Neural progenitor cell (in vitro differentiated cells): ENCODE measurements around the gene STK11IP. TPM values are rescaled to one million over a fixed set of nuclear protein-coding genes. Genes with fewer than 3 reads are reported as not detected.

Source experiments
- DNase-seq: peaks from one replicate; pipeline ENCODE4 v3.0.0-alpha.2; 2016; ENCODE audit warnings: low spot score
- H2AFZ ChIP-seq: fragments of 200-600 bp; sonication (generic); replicated peaks from 2 replicates; pipeline ENCODE4 v1.6.1; 2016; ENCODE audit warnings: antibody characterized with exemption
- H3F3A ChIP-seq: fragments of 200-600 bp; sonication (generic); 2 replicates; pipeline ENCODE4 v1.6.1; 2016; ENCODE audit warnings: antibody characterized with exemption, low read depth
- H3K27ac ChIP-seq: fragments of 200-600 bp; sonication (generic); 2 replicates; pipeline ENCODE4 v1.5.1; 2016; ENCODE audit warnings: mild to moderate bottlenecking
- H3K27me3 ChIP-seq: fragments of 200-600 bp; sonication (generic); 2 replicates; pipeline ENCODE4 v1.6.1; 2016; ENCODE audit warnings: mild to moderate bottlenecking, moderate library complexity
- H3K36me3 ChIP-seq: fragments of 200-600 bp; sonication (generic); 2 replicates; pipeline ENCODE4 v1.5.1; 2016
- H3K4me1 ChIP-seq: fragments of 200-600 bp; sonication (generic); 2 replicates; pipeline ENCODE4 v1.6.1; 2016; ENCODE audit warnings: mixed run types
- H3K4me2 ChIP-seq: fragments of 200-600 bp; sonication (generic); 2 replicates; pipeline ENCODE4 v1.6.1; 2016
- H3K4me3 ChIP-seq: fragments of 200-600 bp; sonication (generic); 2 replicates; pipeline ENCODE4 v1.5.1; 2016
- H3K79me2 ChIP-seq: fragments of 200-600 bp; sonication (generic); 2 replicates; pipeline ENCODE4 v1.6.1; 2016; ENCODE audit warnings: low read depth
- H3K9ac ChIP-seq: fragments of 200-600 bp; sonication (generic); 2 replicates; pipeline ENCODE4 v1.6.1; 2016
- H3K9me3 ChIP-seq: fragments of 200-600 bp; sonication (generic); 2 replicates; pipeline ENCODE4 v1.5.1; 2016; ENCODE audit warnings: low read depth
- H4K20me1 ChIP-seq: fragments of 200-600 bp; sonication (generic); 2 replicates; pipeline ENCODE4 v1.6.1; 2016; ENCODE audit warnings: low read depth
- H3K27ac Mint-ChIP-seq: 3 replicates; pipeline ENCODE4 v1.8.0; 2021; ENCODE audit warnings: mixed read lengths
- H3K27me3 Mint-ChIP-seq: 2 replicates; pipeline ENCODE4 v1.8.0; 2022; ENCODE audit warnings: low read depth, mild to moderate bottlenecking, inconsistent platforms, moderate library complexity, mixed read lengths; ENCODE audit not compliant: insufficient read depth
- H3K36me3 Mint-ChIP-seq: 3 replicates; pipeline ENCODE4 v1.8.0; 2021; ENCODE audit warnings: mixed read lengths
- H3K4me1 Mint-ChIP-seq: 3 replicates; pipeline ENCODE4 v1.8.0; 2021; ENCODE audit warnings: mixed read lengths
- H3K4me3 Mint-ChIP-seq: 3 replicates; pipeline ENCODE4 v1.8.0; 2021; ENCODE audit warnings: mild to moderate bottlenecking, moderate library complexity, mixed read lengths
- H3K9me3 Mint-ChIP-seq: 3 replicates; pipeline ENCODE4 v1.8.0; 2020; ENCODE audit warnings: mixed read lengths
- EZH2 ChIP-seq: fragments of 200-600 bp; sonication (generic); IDR thresholded peaks from 2 replicates; pipeline ENCODE4 v1.6.1; 2017; ENCODE audit warnings: antibody characterized with exemption, mild to moderate bottlenecking, moderate library complexity
- EZH2phosphoT487 ChIP-seq: fragments of 200-600 bp; sonication (generic); IDR thresholded peaks from 2 replicates; pipeline ENCODE4 v1.6.1; 2017; ENCODE audit warnings: antibody characterized with exemption
- total RNA-seq: library from RNA; depleted of rRNA; stranded (reverse); fragments of >200 nt; gene quantifications from 2 replicates; pipeline ENCODE4 v1.2.3, GENCODE V29; 2015; ENCODE audit warnings: low replicate concordance
- TF ChIP-seq, protein P1 (sequence below): fragments of 200-600 bp; sonication (generic); IDR thresholded peaks from 2 replicates; pipeline ENCODE4 v1.5.1; 2017; ENCODE audit warnings: antibody characterized with exemption, mild to moderate bottlenecking

The STK11IP gene
- total RNA-seq, 1 donor from 2014 or later = 16.8 TPM

DNA sequence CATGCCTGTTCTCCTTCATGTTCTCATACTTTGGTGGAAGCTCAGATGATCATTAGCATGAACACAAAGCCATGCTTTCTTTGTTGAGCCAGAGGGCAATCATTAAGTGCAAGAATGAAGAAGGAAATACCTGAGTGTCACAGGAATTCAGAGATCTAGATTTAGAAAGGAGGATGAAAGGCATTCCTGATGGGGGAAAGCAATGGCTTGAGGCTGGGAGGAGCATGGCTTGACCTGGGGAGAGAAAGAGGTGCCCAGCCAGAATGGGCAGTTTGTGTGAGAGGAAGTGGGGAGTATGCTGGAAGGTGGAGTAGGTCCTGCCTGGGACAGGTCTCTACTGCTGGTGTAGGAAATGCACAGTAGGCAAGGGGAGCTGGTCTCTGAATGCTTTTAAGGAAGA, 64.9 kb downstream of the STK11IP start:
- H3K4me3 ChIP-seq = no peak overlapping the region

DNA sequence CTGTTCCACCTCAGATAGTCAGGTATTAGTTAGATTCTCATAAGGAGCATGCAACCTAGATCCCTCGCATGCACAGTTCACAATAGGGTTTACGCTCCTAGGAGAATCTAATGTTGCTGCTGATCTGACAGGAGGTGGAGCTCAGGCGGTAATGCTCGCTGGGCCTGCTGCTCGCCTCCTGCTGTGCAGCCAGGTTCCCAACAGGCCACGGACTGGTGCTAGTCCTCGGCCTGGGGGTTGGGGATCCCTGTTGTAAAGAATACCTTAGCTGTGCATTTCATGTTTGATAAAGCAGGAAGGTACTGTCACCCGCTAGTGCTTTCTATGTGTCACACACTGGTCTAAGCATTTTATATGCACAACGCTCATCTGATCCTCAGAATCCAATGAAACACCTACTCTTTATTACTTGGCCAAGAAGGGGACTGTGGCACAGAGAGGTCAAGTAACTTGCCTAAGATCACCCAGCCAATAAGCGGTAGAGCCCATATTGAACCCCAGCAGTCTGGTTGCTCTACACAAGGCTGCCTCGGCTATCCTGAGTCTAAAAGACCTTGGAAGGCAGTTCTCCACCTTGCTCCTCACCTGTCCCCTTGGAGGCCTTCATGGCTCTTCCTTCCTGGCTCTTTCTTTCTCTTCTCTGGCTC, 65.6 kb downstream of the STK11IP start:
- H3K4me3 ChIP-seq = no peak overlapping the region
- no peak overlapping the region for H3K4me2 ChIP-seq
- no peaks in the 10 kb centered on the region for H3F3A ChIP-seq
- no peak overlapping the region for H2AFZ ChIP-seq
- H3K9me3 Mint-ChIP-seq = peaks cover 17% of the 10 kb centered on the region
- H3K4me1 Mint-ChIP-seq = peaks cover 9% of the 10 kb centered on the region
- no peaks in the 10 kb centered on the region for H3K27me3 ChIP-seq
- no peaks in the 10 kb centered on the region for H3K4me1 ChIP-seq
- peaks cover 20% of the 10 kb centered on the region for H3K27me3 Mint-ChIP-seq
- H4K20me1 ChIP-seq = no peaks in the 10 kb centered on the region
- TF ChIP-seq, protein P1, sequence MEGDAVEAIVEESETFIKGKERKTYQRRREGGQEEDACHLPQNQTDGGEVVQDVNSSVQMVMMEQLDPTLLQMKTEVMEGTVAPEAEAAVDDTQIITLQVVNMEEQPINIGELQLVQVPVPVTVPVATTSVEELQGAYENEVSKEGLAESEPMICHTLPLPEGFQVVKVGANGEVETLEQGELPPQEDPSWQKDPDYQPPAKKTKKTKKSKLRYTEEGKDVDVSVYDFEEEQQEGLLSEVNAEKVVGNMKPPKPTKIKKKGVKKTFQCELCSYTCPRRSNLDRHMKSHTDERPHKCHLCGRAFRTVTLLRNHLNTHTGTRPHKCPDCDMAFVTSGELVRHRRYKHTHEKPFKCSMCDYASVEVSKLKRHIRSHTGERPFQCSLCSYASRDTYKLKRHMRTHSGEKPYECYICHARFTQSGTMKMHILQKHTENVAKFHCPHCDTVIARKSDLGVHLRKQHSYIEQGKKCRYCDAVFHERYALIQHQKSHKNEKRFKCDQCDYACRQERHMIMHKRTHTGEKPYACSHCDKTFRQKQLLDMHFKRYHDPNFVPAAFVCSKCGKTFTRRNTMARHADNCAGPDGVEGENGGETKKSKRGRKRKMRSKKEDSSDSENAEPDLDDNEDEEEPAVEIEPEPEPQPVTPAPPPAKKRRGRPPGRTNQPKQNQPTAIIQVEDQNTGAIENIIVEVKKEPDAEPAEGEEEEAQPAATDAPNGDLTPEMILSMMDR = no peak
- no peak for TF ChIP-seq EZH2
- TF ChIP-seq EZH2phosphoT487 = no peak
- H3K27ac ChIP-seq = no peak overlapping the region
- peak overlapping the region; percentile 20 for H3K4me3 Mint-ChIP-seq
- no peak overlapping the region for H3K9ac ChIP-seq
- H3K36me3 ChIP-seq = no peaks in the 10 kb centered on the region
- H3K27ac Mint-ChIP-seq = no peak overlapping the region
- no peak for DNase-seq
- H3K36me3 Mint-ChIP-seq = peaks cover 2% of the 10 kb centered on the region
- H3K9me3 ChIP-seq = no peaks in the 10 kb centered on the region
- H3K79me2 ChIP-seq = no peaks in the 10 kb centered on the region

More for the DNA sequence above, 64.9 kb downstream of the STK11IP start:
- Mint-ChIP-seq H3K27me3 (peaks cover 20% of the 10 kb centered on the region), H3K27ac (peak overlapping the region; percentile 6), H3K4me1 (peaks cover 9% of the 10 kb centered on the region), H3K4me3 (no peak overlapping the region), H3K36me3 (peaks cover 2% of the 10 kb centered on the region), H3K9me3 (peaks cover 17% of the 10 kb centered on the region)
- Histone ChIP-seq H3K4me1 (no peaks in the 10 kb centered on the region), H3K36me3 (no peaks in the 10 kb centered on the region), H4K20me1 (no peaks in the 10 kb centered on the region), H3K79me2 (no peaks in the 10 kb centered on the region), H3K9me3 (no peaks in the 10 kb centered on the region), H3K9ac (no peak overlapping the region), H3F3A (no peaks in the 10 kb centered on the region), H3K4me2 (no peak overlapping the region), H3K27me3 (no peaks in the 10 kb centered on the region), H2AFZ (no peak overlapping the region), H3K27ac (no peak overlapping the region)
- DNase-seq = no peak
- TF ChIP-seq, protein P1 = no peak
- no peak for TF ChIP-seq EZH2
- no peak for TF ChIP-seq EZH2phosphoT487

DNA sequence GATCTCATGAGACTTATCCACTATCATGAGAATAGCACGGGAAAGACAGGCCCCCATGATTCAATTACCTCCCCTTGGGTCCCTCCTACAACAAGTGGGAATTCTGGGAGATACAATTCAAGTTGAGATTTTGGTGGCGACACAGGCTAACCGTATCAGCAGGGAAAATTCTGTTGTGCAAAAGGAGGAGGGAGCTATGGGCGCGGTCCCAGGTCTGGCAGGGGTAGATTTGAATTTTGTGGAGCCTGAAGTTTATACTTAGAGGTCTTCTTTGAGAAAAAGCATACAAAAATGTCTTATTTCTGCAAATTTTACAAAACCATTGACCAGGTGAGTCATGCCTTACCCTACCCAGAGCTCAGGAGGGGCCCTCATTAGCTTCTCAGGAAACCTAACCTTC, 66.4 kb downstream of the STK11IP start:
- H3K36me3 Mint-ChIP-seq = peaks cover 2% of the 10 kb centered on the region
- H3K9me3 Mint-ChIP-seq = peaks cover 17% of the 10 kb centered on the region
- Histone ChIP-seq H3K79me2 (no peaks in the 10 kb centered on the region), H3K9me3 (no peaks in the 10 kb centered on the region), H3K27ac (no peak overlapping the region), H4K20me1 (no peaks in the 10 kb centered on the region), H3K36me3 (no peaks in the 10 kb centered on the region), H3K4me2 (no peak overlapping the region), H3K27me3 (no peaks in the 10 kb centered on the region), H3K9ac (no peak overlapping the region), H3K4me1 (no peaks in the 10 kb centered on the region), H2AFZ (no peak overlapping the region), H3F3A (no peaks in the 10 kb centered on the region), H3K4me3 (no peak overlapping the region)
- H3K4me3 Mint-ChIP-seq = no peak overlapping the region
- no peak overlapping the region for H3K27ac Mint-ChIP-seq
- DNase-seq = no peak
- peaks cover 20% of the 10 kb centered on the region for H3K27me3 Mint-ChIP-seq
- TF ChIP-seq EZH2phosphoT487 = no peak
- TF ChIP-seq, protein P1 = no peak
- no peak for TF ChIP-seq EZH2
- peaks cover 9% of the 10 kb centered on the region for H3K4me1 Mint-ChIP-seq
